Measurements from ENCODE around the gene MORN4.
"Not testable (repeated sequence)": the region's sequence is repeated elsewhere in the genome, so short reads cannot be mapped to it uniquely, and the experiment has no call there.

The MORN4 gene

GRCh38 chr10:97632949-97633884 lies at the start of gene MORN4:
TSS of gene MORN4 (minus strand) at chr10:97633500. CDS start at chr10:97619653, 13,847 bp downstream.
- DNase-seq: peak; percentile 90

- DNase-seq: no peak
These were observed 48.7 kb upstream of the MORN4 start for GRCh38 chr10:97682042-97682441.

GRCh38 chr10:97679594-97679993 lies 46.3 kb upstream of the MORN4 start:
- DNase-seq: no peak

- no peak for DNase-seq
These were observed 43.7 kb upstream of the MORN4 start for GRCh38 chr10:97676770-97677581.

DNA sequence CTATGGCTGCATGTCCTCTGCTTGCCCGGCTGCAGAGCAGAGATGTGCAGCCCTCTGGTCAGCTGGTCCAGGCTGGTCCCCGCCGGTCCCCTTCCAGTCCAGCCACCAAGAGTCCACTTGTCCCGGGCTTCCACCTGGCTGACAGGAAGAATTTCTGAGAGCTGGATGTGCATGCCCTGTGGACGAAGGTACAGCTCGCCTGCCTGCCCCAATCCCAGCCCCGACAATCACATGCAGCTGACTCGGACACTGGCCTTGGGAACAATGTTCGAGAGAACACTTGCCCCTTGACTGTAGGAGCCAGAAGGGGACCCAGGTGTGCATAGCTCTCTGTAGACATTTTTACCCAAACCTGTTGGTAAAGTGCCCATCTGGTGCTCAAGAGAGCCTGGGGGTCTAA lies 41.9 kb upstream of the MORN4 start:
- DNase-seq: no peak

GRCh38 chr10:97673736-97674525 lies 40.6 kb upstream of the MORN4 start:
- DNase-seq: no peak

DNA sequence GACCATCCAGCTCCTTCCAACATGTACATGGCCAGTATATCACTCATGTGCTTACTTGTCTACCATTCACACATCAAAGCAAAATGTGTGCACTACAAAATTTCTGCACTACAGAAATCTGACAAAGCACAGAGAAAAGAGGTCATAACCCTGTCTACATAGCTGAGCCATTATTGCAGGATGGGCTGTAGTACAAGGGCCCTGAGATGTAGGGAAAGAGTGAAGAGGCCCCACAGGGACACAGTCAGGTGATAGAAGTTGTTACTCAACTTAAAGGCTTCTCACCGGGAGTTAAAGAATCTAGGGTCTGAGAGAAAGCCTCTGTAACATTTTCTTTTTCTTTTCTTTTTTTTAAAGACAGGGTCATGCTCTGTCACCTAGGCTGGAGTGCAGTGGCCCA lies 36.3 kb upstream of the MORN4 start:
- DNase-seq: no peak

DNA sequence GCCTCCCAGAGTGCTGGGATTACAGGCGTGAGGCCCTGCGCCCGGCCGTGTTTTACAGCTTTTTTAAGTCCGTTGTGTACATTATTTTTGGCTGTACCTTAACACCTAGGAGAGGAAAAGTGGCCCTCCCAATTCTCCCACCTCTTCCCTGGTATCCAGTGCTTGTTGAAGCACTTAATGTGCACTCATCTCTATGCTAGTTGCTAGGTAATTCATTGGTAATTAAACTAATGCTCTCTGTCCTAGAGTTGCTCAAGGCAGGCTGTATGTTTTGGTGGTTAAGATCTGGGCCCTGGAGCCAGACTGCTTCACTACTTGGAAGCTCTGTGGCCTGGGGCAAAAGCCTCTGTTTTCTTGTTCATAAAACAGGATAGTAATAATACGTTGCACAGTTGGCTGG lies 34.2 kb upstream of the MORN4 start:
- DNase-seq: no peak

DNA sequence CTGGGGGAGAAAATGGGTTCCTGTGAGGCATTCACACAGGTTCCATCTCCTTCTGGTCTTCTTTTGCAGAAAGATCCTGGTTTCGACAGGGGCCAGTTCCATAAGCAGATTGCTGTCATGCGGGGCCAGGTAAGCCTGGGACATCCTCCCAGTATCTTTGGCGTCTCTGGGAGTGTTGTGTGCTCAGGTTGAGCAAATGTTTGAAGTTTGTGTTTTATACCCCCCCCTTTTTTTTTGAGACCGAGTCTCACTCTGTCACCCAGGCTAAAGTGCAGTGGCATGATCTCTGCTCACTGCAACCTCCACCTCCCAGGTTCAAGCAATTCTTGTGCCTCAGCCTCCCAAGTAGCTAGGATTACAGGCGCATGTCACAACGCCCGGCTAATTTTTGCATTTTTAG lies 33.7 kb upstream of the MORN4 start:
- no peak for DNase-seq

GRCh38 chr10:97664282-97664850 lies 31.1 kb upstream of the MORN4 start:
- DNase-seq: no peak

- no peak for DNase-seq
These were observed 26.3 kb upstream of the MORN4 start for GRCh38 chr10:97659589-97659988.

- DNase-seq: no peak
These were observed 23.5 kb upstream of the MORN4 start for GRCh38 chr10:97656777-97657176.

DNA sequence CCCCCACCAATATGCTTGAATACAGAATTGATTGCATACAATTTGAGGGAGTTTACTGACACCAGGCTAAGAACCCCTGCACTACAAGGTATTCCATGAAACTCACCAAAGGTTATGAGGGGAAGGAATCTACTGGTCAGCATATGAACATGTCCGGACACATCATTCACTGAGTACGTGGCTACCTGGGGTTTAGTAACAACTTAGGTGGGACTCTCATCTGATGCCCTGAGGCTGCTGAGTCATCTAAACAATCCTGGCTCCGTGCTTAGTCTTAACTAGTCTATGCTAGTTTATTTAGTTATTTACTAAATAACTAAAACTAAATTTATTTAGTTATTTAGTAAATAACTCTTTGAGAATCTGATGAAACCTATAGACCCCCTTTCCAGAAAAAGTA lies 18.5 kb upstream of the MORN4 start:
- no peak for DNase-seq

DNA sequence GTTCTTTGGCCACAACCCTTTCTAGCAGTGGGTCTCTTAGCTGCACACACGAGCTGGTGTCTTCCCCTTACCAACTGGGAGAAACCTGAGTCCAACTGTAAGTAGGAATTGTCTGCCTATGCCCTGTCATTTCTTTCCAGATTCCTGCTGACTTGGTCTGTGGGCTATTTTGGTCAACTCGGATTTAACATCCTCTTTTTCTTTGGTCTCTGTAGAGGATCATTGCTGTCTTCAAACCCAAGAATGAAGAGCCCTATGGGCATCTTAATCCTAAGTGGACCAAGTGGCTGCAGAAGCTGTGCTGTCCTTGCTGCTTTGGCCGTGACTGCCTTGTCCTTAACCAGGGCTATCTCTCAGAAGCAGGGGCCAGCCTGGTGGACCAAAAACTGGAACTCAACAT lies 17.4 kb upstream of the MORN4 start:
- DNase-seq: no peak

- not testable (repeated sequence) for DNase-seq
These were observed 16.1 kb upstream of the MORN4 start for GRCh38 chr10:97649405-97649750.

DNA sequence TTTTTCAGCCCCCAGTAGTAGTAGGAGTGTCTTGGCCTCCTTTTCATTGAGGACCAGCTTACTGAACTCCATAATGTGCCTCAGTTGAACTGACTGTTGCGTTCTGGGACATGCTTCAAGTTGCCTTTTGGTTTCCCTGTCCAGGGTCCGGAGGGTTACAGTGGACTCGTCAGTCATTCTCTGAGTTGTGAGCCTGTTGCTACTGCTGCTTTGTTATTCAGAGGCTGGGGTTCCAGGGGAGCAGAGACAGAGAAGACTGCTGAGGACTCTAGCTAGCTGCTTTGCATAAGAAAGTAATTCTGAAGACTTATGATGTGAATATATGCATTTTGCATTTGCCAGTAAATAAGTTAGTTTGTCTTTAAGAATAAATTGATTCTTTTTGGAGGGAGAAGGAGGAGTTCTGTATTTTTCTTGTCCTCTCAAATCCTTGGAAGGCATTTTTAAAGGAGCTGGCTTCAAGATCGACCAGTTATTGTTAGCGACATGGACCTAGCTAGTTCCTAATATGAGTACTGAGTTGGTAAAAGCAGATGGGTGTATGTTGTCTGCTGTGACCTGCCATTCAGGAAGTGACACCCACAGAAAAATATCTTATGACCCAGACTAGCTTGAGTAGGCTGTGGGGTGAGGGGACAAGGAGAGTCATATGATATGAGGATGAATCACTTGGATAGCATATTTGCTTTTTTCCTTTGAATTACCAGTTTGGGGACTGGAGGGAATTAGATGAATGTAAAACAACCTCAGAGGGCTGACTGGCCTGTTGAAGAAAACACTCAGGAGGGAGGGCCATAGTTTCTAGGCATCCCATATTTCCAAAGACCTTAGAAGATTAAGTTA lies 15.5 kb upstream of the MORN4 start:
- no peak for DNase-seq

- DNase-seq: no peak
These were observed 14.3 kb upstream of the MORN4 start for GRCh38 chr10:97647556-97647955.

- no peak for DNase-seq
These were observed 11.6 kb upstream of the MORN4 start for GRCh38 chr10:97644936-97645335.

DNA sequence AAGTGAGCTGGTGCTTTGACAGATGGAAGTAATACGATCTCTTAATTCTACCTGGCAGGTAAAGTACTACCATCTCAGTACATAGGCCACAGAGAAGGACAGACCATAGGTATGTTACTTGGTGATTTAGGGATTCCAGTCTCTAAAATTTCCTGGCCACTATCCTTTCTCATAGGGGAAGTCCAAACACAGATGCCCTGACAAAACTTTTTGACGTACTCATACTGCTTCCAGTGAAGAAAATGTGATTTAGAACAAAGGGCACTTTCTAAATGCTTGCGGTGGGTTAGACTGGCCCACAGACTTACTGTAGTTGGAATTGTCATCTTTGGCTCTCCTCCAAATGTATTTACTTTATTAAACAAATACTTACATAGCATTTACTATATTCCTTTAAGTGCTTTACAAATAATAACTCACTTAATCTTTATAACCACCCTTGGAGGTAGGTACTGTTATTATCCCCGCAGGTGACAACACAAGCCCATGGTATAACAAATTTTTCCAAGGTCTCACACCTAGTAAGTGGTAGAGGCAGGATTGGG lies 10.2 kb upstream of the MORN4 start:
- no peak for DNase-seq

GRCh38 chr10:97642471-97643159 lies 9.3 kb upstream of the MORN4 start:
- not testable (repeated sequence) for DNase-seq

Measured in NCI-H1092 (cell line).